ENCODE results near the gene TBCD. TPM values are rescaled to one million over a fixed set of nuclear protein-coding genes. Genes with fewer than 3 reads are reported as not detected.

TBCD gene
- total and polyA plus RNA-seq, 12 donors: 25.6 to 240 (median 66.2) TPM

DNA sequence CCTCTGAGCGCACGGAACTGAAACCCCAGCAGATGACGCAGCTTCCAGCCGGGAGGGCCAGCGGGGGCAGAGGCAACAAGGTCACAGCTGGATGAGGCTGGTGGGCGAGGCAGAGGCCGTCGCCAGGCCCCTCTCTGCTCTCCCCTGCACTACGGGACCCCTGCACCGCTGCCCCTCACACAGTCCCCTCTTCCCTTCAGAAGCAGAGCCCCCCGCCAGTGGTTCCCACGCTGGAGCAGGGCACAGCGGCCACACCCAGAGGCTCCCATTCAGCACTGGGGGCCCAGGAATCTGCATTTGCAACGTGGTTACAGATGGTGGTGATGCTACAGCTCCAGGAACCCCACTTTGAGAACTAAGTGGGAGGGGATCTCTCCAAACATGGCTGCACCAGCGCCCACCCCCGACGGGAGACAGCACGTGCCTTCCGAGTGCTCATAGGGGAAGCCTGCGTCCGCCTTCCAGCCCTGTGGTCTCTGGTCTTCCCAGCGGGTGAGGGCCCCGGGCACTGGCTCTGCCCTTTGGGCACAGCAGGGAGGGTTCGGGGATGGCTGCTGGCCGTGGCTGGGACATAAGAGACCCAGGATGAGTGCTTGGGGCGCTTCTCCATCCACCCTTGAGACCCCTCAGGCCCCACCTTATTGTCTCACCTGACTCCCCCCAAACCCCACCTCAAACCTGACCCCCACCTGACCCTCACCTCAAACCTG is 48.7 kb upstream of the TBCD start:
- WGBS, 4 donors: 61 to 79% (median 76%) methylated on average over 6 to 26 of the region's 26 CpGs
- Histone ChIP-seq H3K9me3 (replicated peaks in 1 of 3) (no peaks in the 10 kb centered on the region), H3K36me3 (replicated peaks in 1 of 2) (no peaks in the 10 kb centered on the region), H3K27ac (no peak overlapping the region), H3K4me3 (no peak overlapping the region), H3K4me1 (replicated peaks in 1 of 2) (no peaks in the 10 kb centered on the region), H3K27me3 (no peaks in the 10 kb centered on the region)
- DNase-seq: no peak
- intact Hi-C loops (cut with DNase I): loop anchor here in 1 of 2 donors (5.0 kb wide), 1 partner anchor 41 kb away; no protein-coding TSS in a partner anchor
- TF ChIP-seq POLR2A (IDR thresholded peaks at IDR 0.05) (no peak), CTCF (IDR thresholded peaks at IDR 0.05) (no peak)

DNA sequence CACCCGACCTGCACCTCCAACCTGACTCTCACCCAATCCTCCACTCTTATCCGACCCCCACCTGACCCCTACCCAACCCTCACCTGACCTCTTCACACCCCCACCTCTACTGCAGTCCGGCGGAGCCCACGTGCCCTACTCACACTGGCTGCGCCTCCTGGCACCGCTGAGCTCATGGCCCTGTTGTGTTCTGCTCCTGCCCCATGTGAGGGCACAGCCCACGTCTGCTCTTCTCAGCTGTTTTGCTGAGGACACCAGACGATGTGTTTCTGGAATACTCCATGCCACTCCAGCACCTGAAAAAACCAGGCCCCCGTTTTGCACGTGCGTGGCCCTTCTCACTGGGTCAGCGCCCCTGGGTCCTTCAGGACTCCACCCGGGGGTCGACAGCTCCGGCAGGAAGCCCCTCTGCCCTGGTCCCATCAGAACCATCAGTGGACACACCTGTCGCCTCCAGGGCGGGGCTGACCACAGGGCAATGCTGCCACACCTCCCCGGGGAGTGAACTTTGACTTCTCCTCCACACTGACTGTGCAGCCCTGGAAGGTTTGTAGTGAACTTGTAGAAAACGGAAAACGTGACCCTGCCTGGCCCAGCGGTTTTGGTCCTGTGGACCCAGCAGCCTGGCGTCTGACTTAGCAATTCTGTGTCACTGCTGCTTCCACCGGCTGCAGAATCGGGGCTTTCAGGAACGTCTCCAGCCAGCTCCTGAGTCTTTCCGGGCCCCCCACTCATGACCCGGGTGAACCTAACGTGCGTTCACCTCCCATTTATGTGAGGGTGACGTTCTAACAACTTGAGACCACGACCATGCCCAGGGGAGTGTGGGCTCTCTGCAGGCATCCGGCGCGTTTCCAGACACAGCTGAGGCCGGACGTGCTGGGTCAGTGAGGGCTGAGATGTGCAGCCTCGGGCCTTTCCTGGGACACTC is 47.7 kb upstream of the TBCD start:
- no peak overlapping the region for H3K27ac ChIP-seq
- intact Hi-C loops (cut with DNase I): loop anchor here in 1 of 2 donors (5.0 kb wide), 1 partner anchor 42 kb away; no protein-coding TSS in a partner anchor
- WGBS, 4 donors: 79 to 84% (median 81%) methylated on average over 7 to 38 of the region's 38 CpGs
- no peaks in the 10 kb centered on the region for H3K27me3 ChIP-seq
- no peaks in the 10 kb centered on the region for H3K36me3 ChIP-seq (replicated peaks in 1 of 2)
- TF ChIP-seq POLR2A (IDR thresholded peaks at IDR 0.05): no peak
- no peak for TF ChIP-seq CTCF (IDR thresholded peaks at IDR 0.05)
- no peak for DNase-seq
- no peaks in the 10 kb centered on the region for H3K9me3 ChIP-seq (replicated peaks in 1 of 3)
- H3K4me3 ChIP-seq: no peak overlapping the region
- no peaks in the 10 kb centered on the region for H3K4me1 ChIP-seq (replicated peaks in 1 of 2)

GRCh38 chr17:82704886-82705285 is 47.0 kb upstream of the TBCD start:
- H3K4me3 ChIP-seq: no peak overlapping the region
- no peak for DNase-seq
- no peaks in the 10 kb centered on the region for H3K36me3 ChIP-seq (replicated peaks in 1 of 2)
- WGBS, 4 donors: 74 to 84% (median 79%) methylated on average over 12 to 13 of the region's 13 CpGs
- H3K4me1 ChIP-seq (replicated peaks in 1 of 2): no peaks in the 10 kb centered on the region
- H3K9me3 ChIP-seq (replicated peaks in 1 of 3): no peaks in the 10 kb centered on the region
- TF ChIP-seq CTCF (IDR thresholded peaks at IDR 0.05) (no peak), POLR2A (IDR thresholded peaks at IDR 0.05) (no peak)
- H3K27ac ChIP-seq: no peak overlapping the region
- no peaks in the 10 kb centered on the region for H3K27me3 ChIP-seq
- intact Hi-C loops (cut with DNase I): loop anchor here in 1 of 2 donors (5.0 kb wide), 1 partner anchor 43 kb away; no protein-coding TSS in a partner anchor

DNA sequence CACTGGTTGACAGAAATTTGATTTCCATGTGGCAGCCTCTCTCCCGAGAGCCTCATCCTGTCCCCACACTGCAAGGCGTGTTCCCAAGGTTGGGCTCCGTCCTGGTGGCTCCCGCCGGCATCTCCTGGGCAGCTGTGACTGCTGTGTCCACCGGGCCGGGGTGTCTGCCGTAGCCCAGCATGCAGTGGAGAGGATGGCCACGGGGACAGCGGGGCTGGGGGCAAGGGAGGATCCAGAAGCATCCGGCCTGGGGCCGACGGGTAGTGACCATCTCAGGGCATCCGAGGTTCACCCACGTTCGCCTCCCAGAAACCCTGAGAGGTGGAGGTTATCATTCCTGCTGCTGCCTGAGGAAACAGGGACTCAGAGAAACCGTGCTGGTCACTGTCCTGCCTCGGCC is 46.1 kb upstream of the TBCD start:
- H3K4me3 ChIP-seq: no peak overlapping the region
- intact Hi-C loops (cut with DNase I): no loop called here
- H3K4me1 ChIP-seq (replicated peaks in 1 of 2): no peaks in the 10 kb centered on the region
- no peaks in the 10 kb centered on the region for H3K27me3 ChIP-seq
- TF ChIP-seq CTCF (IDR thresholded peaks at IDR 0.05) (no peak), POLR2A (IDR thresholded peaks at IDR 0.05) (no peak)
- no peak overlapping the region for H3K27ac ChIP-seq
- no peaks in the 10 kb centered on the region for H3K9me3 ChIP-seq (replicated peaks in 1 of 3)
- 85 to 91% (median 90%) methylated on average over 8 to 18 of the region's 18 CpGs for WGBS, 4 donors
- DNase-seq: no peak
- no peaks in the 10 kb centered on the region for H3K36me3 ChIP-seq (replicated peaks in 1 of 2)
